ENCODE measurements around the gene PLD2. TPM values are rescaled to one million over a fixed set of nuclear protein-coding genes. Genes with fewer than 3 reads are reported as not detected.
A peak's percentile ranks its signal among the peaks of the same experiment; 100 is the strongest.

Gene PLD2
- total and polyA plus RNA-seq, 7 donors, result 2.4 to 7.5 (median 3.8) TPM

- H3K27me3 ChIP-seq (ENCODE audit: insufficient read depth in 3 of 3, low read length in 2 of 3), result peaks cover 0 to 23% (median 5%) of the 10 kb centered on the region in 3 donors
- peak within 1 kb of the TSS; percentile 82 for H3K4me3 ChIP-seq
- no peak for TF ChIP-seq CTCF (IDR thresholded peaks at IDR 0.05)
- no peaks in the 10 kb centered on the region for H3K36me3 ChIP-seq (ENCODE audit: insufficient read depth in 1 of 2, low read depth in 1 of 2)
- peak within 1 kb of the TSS; percentile 90 for H3K27ac ChIP-seq
- intact Hi-C loops (cut with DNase I), result no loop called here
- WGBS, 3 donors, result 48 to 50% (median 49%) methylated on average over 60 to 62 of the region's 62 CpGs
- DNase-seq, result no peak
- no peak for ATAC-seq
- peaks cover 26% of the 10 kb centered on the region for H3K4me1 ChIP-seq
- H3K9me3 ChIP-seq, result no peaks in the 10 kb centered on the region
Observed at GRCh38 chr17:4788807-4789700, 17.9 kb upstream of the PLD2 start, which contains the start of gene GLTPD2. GLTPD2 (plus strand) TSS chr17:4788964; CDS start chr17:4789012, 48 bp downstream.

GRCh38 chr17:4789701-4789950, 17.3 kb upstream of the PLD2 start:
- ATAC-seq, result no peak
- intact Hi-C loops (cut with DNase I), result no loop called here
- peaks cover 26% of the 10 kb centered on the region for H3K4me1 ChIP-seq
- peak overlapping the region; percentile 82 for H3K4me3 ChIP-seq
- no peaks in the 10 kb centered on the region for H3K36me3 ChIP-seq (ENCODE audit: insufficient read depth in 1 of 2, low read depth in 1 of 2)
- H3K9me3 ChIP-seq, result no peaks in the 10 kb centered on the region
- peaks cover 0 to 18% (median 2%) of the 10 kb centered on the region in 3 donors for H3K27me3 ChIP-seq (ENCODE audit: insufficient read depth in 3 of 3, low read length in 2 of 3)
- H3K27ac ChIP-seq, result peak overlapping the region; percentile 90
- DNase-seq, result no peak
- TF ChIP-seq CTCF (IDR thresholded peaks at IDR 0.05), result no peak
- 0 to 3% (median 2%) methylated on average over 5 to 25 of the region's 25 CpGs for WGBS, 3 donors

GRCh38 chr17:4789951-4790704, 16.8 kb upstream of the PLD2 start:
- H3K9me3 ChIP-seq, result no peaks in the 10 kb centered on the region
- TF ChIP-seq CTCF (IDR thresholded peaks at IDR 0.05), result peak; percentile 68
- DNase-seq (peak; percentile 86 to 93), ATAC-seq (peak; percentile 91 to 92 (median 92))
- H3K27ac ChIP-seq, result peak overlapping the region; percentile 90
- peak overlapping the region; percentile 82 for H3K4me3 ChIP-seq
- intact Hi-C loops (cut with DNase I), result no loop called here
- H3K36me3 ChIP-seq (ENCODE audit: insufficient read depth in 1 of 2, low read depth in 1 of 2), result no peaks in the 10 kb centered on the region
- H3K4me1 ChIP-seq, result peaks cover 26% of the 10 kb centered on the region
- H3K27me3 ChIP-seq (ENCODE audit: insufficient read depth in 3 of 3, low read length in 2 of 3), result peaks cover 0 to 12% (median 2%) of the 10 kb centered on the region in 3 donors
- 0% methylated on average over 75 to 91 of the region's 91 CpGs for WGBS, 3 donors

- Histone ChIP-seq H3K27me3 (ENCODE audit: insufficient read depth in 3 of 3, low read length in 2 of 3) (peaks cover 0 to 7% (median 2%) of the 10 kb centered on the region in 3 donors), H3K27ac (peak overlapping the region; percentile 90), H3K36me3 (ENCODE audit: insufficient read depth in 1 of 2, low read depth in 1 of 2) (no peaks in the 10 kb centered on the region), H3K4me3 (peak overlapping the region; percentile 82), H3K9me3 (no peaks in the 10 kb centered on the region), H3K4me1 (peaks cover 24% of the 10 kb centered on the region)
- intact Hi-C loops (cut with DNase I), result no loop called here
- TF ChIP-seq CTCF (IDR thresholded peaks at IDR 0.05), result no peak
- ATAC-seq (no peak), DNase-seq (peak in 1 of 2 donors; percentile 8)
- 28 to 38% (median 37%) methylated on average over 7 of the region's 7 CpGs for WGBS, 3 donors
Observed at GRCh38 chr17:4790705-4791088, 16.3 kb upstream of the PLD2 start.
